Measurements from ENCODE around the gene ITCH. TPM values are rescaled to one million over a fixed set of nuclear protein-coding genes. Genes with fewer than 3 reads are reported as not detected.

ITCH gene
- total RNA-seq, 1 experiment from 2014 or later, result 78.8 TPM

- Histone ChIP-seq H4K20me1 (ENCODE audit: insufficient read depth) (0 out of 2 replicates have a peak, but pooled peaks cover 5% of the 10 kb centered on the region), H3K9me3 (ENCODE audit: control insufficient read depth in 1 of 2, insufficient read depth in 1 of 2, low read depth in 1 of 2, low read length in 2 of 2) (no peaks in the 10 kb centered on the region), H3K4me2 (ENCODE audit: low read length) (no peak overlapping the region), H3K79me2 (ENCODE audit: insufficient read depth, low read length) (peaks cover 46% of the 10 kb centered on the region; the same call in 1 of the 2 replicates), H2AFZ (ENCODE audit: low read depth, low read length, poor library complexity, severe bottlenecking) (no peak overlapping the region), H3K9me2 (ENCODE audit: insufficient read depth) (no peaks in the 10 kb centered on the region), H3K4me3 (replicated peaks in 1 of 2; ENCODE audit: low read depth in 1 of 2, low read length in 2 of 2) (no peak overlapping the region), H3K4me1 (ENCODE audit: control insufficient read depth in 1 of 2, insufficient read depth in 2 of 2, low read length in 2 of 2) (no peaks in the 10 kb centered on the region), H3K9ac (ENCODE audit: low read length) (no peak overlapping the region), H3K36me3 (ENCODE audit: control insufficient read depth in 1 of 2, insufficient read depth in 2 of 2, low read length in 2 of 2) (peaks cover 3 to 14% of the 10 kb centered on the region in 2 experiments; a peak in 2 of 4 replicates), H3K27ac (ENCODE audit: low read depth, low read length) (no peak overlapping the region), H3K27me3 (ENCODE audit: insufficient read depth, low read length) (no peaks in the 10 kb centered on the region)
- RAD21 ChIA-PET (ENCODE audit: low non-redundant PET in 1 of 2, low total read pairs in 2 of 2, uncharacterized antibody in 2 of 2, unreplicated experiment in 2 of 2), result no interaction called here
- no peak for TF ChIP-seq ATF3 (IDR thresholded peaks at IDR 0.05)
- TF ChIP-seq ZFX (IDR thresholded peaks at IDR 0.05), result no peak
- no peak for TF ChIP-seq YY1 (IDR thresholded peaks at IDR 0.05; ENCODE audit: extremely low read depth, insufficient replicate concordance, low read depth, low read length)
- no peak for TF ChIP-seq SRF (IDR thresholded peaks at IDR 0.05; ENCODE audit: low read depth)
- no peak for TF ChIP-seq ZNF274 (IDR thresholded peaks at IDR 0.05; ENCODE audit: low read depth, low read length)
- TF ChIP-seq EGR1 (IDR thresholded peaks at IDR 0.05; ENCODE audit: low read depth), result no peak
- TF ChIP-seq CEBPB (IDR thresholded peaks at IDR 0.05; ENCODE audit: low read depth), result no peak
- no peak for TF ChIP-seq CBX3 (IDR thresholded peaks at IDR 0.05; ENCODE audit: low read depth)
- TF ChIP-seq FOSL1 (IDR thresholded peaks at IDR 0.05; ENCODE audit: low read depth), result no peak
- no peak for TF ChIP-seq TCF7L2 (IDR thresholded peaks at IDR 0.05; ENCODE audit: borderline replicate concordance, extremely low read depth, insufficient read depth, insufficient read length)
- TF ChIP-seq POLR2AphosphoS5 (IDR thresholded peaks at IDR 0.05; ENCODE audit: low read depth, low read length), result no peak
- no peak for TF ChIP-seq POLR2A (IDR thresholded peaks at IDR 0.05; ENCODE audit: borderline replicate concordance, extremely low read depth, insufficient read depth, insufficient read length)
- TF ChIP-seq JUND (IDR thresholded peaks at IDR 0.05), result no peak
- no peak for TF ChIP-seq SIN3A (IDR thresholded peaks at IDR 0.05; ENCODE audit: low read depth)
- TF ChIP-seq MAX (IDR thresholded peaks at IDR 0.05), result no peak
- no peak for TF ChIP-seq EZH2 (IDR thresholded peaks at IDR 0.05)
- no peak for TF ChIP-seq ELF1 (IDR thresholded peaks at IDR 0.05; ENCODE audit: borderline replicate concordance, low read depth)
- no peak for TF ChIP-seq EZH2phosphoT487 (IDR thresholded peaks at IDR 0.05; ENCODE audit: borderline replicate concordance)
- DNase-seq (ENCODE audit: low read depth, low spot score) (no peak), ATAC-seq (no peak)
- no TSS peak for BruUV-seq (replicated peaks)
- intact Hi-C loops (cut with micrococcal nuclease), result no loop called here
- CTCF ChIA-PET, result interaction anchor here (1.0 kb wide), 1 partner anchor 95 kb away, joined by 3 read pairs; no protein-coding TSS in a partner anchor
- POLR2A ChIA-PET, result no interaction called here
Observed at GRCh38 chr20:34427784-34428183, 64.7 kb downstream of the ITCH start.
